Measurements from ENCODE around the gene ARNT2.

The ARNT2 gene

GRCh38 chr15:80580536-80581260 lies 176.5 kb downstream of the ARNT2 start:
- no peak for DNase-seq

- no peak for DNase-seq
Measured at GRCh38 chr15:80581976-80582375, 177.8 kb downstream of the ARNT2 start.

GRCh38 chr15:80582816-80583423 lies 178.7 kb downstream of the ARNT2 start:
- DNase-seq: no peak

- no peak for DNase-seq
Measured at GRCh38 chr15:80584561-80584964, 180.4 kb downstream of the ARNT2 start.

GRCh38 chr15:80584973-80585525 lies 180.9 kb downstream of the ARNT2 start:
- DNase-seq: no peak

GRCh38 chr15:80585544-80586018 lies 181.4 kb downstream of the ARNT2 start:
- no peak for DNase-seq

GRCh38 chr15:80586161-80586560 lies 182.0 kb downstream of the ARNT2 start:
- DNase-seq: no peak

GRCh38 chr15:80587007-80587406 lies 182.8 kb downstream of the ARNT2 start:
- DNase-seq: no peak

- DNase-seq: no peak
Measured at GRCh38 chr15:80587816-80588456, 183.8 kb downstream of the ARNT2 start.

- no peak for DNase-seq
Measured at GRCh38 chr15:80588801-80589200, 184.6 kb downstream of the ARNT2 start.

- DNase-seq: no peak
Measured at GRCh38 chr15:80590761-80591355, 186.7 kb downstream of the ARNT2 start.

GRCh38 chr15:80591471-80591870 lies 187.3 kb downstream of the ARNT2 start:
- DNase-seq: no peak

- DNase-seq: no peak
Measured at GRCh38 chr15:80591938-80592825, 188.0 kb downstream of the ARNT2 start.

- DNase-seq: no peak
Measured at GRCh38 chr15:80593486-80594030, 189.4 kb downstream of the ARNT2 start.

- no peak for DNase-seq
Measured at GRCh38 chr15:80594091-80594889, 190.1 kb downstream of the ARNT2 start.

GRCh38 chr15:80595396-80595795 lies 191.2 kb downstream of the ARNT2 start:
- DNase-seq: no peak

- DNase-seq: no peak
Measured at GRCh38 chr15:80596521-80596976, 192.4 kb downstream of the ARNT2 start.

GRCh38 chr15:80597076-80597475 lies 192.9 kb downstream of the ARNT2 start:
- DNase-seq: no peak

GRCh38 chr15:80599359-80599758 lies 195.2 kb downstream of the ARNT2 start:
- DNase-seq: no peak

- no peak for DNase-seq
Measured at GRCh38 chr15:80600626-80601025, 196.4 kb downstream of the ARNT2 start.

- DNase-seq: no peak
Measured at GRCh38 chr15:80601256-80601655, 197.1 kb downstream of the ARNT2 start.
